Measurements from ENCODE around the gene KLK5.

Gene KLK5

GRCh38 chr19:50978772-50979390 is 26.0 kb upstream of the KLK5 start:
- TF ChIP-seq GATA2 (IDR thresholded peaks at IDR 0.05; ENCODE audit: low read depth, low read length) (no peak), GATA3 (IDR thresholded peaks at IDR 0.05; ENCODE audit: low read depth, low read length) (no peak)

GRCh38 chr19:50977626-50978025 is 24.8 kb upstream of the KLK5 start:
- TF ChIP-seq GATA2 (IDR thresholded peaks at IDR 0.05; ENCODE audit: low read depth, low read length): no peak
- TF ChIP-seq GATA3 (IDR thresholded peaks at IDR 0.05; ENCODE audit: low read depth, low read length): no peak

- no peak for TF ChIP-seq GATA3 (IDR thresholded peaks at IDR 0.05; ENCODE audit: low read depth, low read length)
Measured at GRCh38 chr19:50975766-50976165, 22.9 kb upstream of the KLK5 start.

DNA sequence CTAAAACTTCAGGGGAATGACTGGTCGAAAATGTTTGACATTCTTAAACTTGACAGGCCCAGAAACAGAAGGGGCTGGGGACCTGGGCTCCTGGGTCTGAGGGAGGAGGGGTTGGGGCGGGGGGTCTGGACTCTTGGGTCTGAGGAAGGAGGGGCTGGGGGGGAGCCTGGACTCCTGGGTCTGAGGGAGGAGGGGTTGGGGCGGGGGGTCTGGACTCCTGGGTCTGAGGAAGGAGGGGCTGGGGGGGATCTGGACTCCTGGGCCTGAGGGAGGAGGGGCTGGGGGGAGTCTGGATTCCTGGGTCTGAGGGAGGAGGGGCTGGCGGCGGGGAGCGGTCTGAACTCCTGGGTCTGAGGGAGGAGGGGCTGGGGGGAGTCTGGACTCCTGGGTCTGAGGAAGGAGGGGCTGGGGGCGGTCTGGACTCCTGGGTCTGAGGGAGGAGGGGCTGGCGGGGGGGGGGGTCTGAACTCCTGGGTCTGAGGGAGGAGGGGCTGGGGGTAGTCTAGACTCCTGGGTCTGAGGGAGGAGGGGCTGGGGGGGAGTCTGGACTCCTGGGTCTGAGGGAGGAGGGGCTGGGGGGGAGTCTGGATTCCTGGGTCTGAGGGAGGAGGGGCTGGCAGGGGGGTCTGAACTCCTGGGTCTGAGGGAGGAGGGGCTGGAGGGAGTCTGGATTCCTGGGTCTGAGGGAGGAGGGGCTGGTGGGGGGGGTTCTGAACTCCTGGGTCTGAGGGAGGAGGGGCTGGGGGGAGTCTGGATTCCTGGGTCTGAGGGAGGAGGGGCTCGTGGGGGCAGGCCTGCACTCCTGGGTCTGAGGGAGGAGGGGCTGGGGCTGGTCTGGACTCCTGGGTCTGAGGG is 22.1 kb upstream of the KLK5 start:
- TF ChIP-seq GATA3 (IDR thresholded peaks at IDR 0.05; ENCODE audit: low read depth, low read length): no peak

DNA sequence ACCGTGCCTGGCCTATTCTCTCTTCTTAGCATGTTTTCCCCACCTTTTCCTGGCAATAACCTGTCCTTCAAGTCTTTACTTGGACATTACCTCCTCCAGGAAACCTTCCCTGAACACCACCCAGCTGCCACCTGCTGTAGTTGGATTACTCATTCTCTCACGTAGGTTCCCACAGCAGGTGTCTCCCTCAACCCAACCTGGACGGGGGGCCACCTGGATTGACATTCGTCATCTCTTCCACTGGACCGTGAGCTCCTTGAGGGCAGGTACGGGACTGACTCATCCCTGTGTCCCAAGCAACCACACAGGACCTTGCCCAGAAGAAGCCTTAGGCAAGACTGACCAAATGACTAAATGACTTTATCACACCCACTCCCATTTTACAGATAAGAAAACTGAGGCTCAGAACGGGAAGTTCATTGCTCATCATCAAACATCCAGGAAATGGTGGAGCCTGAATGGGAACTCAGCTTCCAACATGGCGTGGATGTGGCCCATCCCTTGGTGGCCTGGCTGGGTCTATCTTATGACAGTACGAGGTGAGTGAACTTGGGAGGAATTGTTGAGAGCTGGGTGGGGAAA is 20.0 kb upstream of the KLK5 start:
- TF ChIP-seq GATA2 (IDR thresholded peaks at IDR 0.05; ENCODE audit: low read depth, low read length) (no peak), GATA3 (IDR thresholded peaks at IDR 0.05; ENCODE audit: low read depth, low read length) (no peak)

DNA sequence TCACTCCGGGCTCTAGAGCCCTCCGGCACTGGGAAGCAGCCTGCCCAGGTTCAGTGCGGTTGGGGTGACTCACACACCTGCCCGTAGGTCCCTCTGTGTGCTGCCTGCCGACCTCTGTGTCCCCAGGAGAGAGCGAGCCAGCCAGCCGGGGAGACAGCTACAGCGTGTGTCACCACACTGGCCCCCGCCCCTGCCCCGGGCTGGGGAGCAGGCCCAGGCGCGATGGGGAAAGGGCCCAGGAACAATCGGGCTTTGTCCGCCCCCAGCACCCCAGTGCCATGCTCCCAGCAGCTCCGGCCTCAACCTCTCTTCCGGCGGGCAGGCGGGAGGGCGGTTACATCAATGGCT is 16.5 kb upstream of the KLK5 start, which contains the start of gene KLK6:
TSS of gene KLK6 (minus strand) at position 179 of the 348 bp plus-strand sequence. CDS start 1,487 bp downstream, outside the sequence.
- TF ChIP-seq GATA2 (IDR thresholded peaks at IDR 0.05; ENCODE audit: low read depth, low read length): no peak
- TF ChIP-seq GATA3 (IDR thresholded peaks at IDR 0.05; ENCODE audit: low read depth, low read length): no peak

GRCh38 chr19:50968716-50969412 is 16.0 kb upstream of the KLK5 start:
- TF ChIP-seq GATA2 (IDR thresholded peaks at IDR 0.05; ENCODE audit: low read depth, low read length) (no peak), GATA3 (IDR thresholded peaks at IDR 0.05; ENCODE audit: low read depth, low read length) (no peak)

GRCh38 chr19:50967929-50968715 is 15.3 kb upstream of the KLK5 start:
- no peak for TF ChIP-seq GATA3 (IDR thresholded peaks at IDR 0.05; ENCODE audit: low read depth, low read length)
- TF ChIP-seq GATA2 (IDR thresholded peaks at IDR 0.05; ENCODE audit: low read depth, low read length): no peak

GRCh38 chr19:50964266-50964665 is 11.4 kb upstream of the KLK5 start:
- TF ChIP-seq GATA3 (IDR thresholded peaks at IDR 0.05; ENCODE audit: low read depth, low read length) (no peak), GATA2 (IDR thresholded peaks at IDR 0.05; ENCODE audit: low read depth, low read length) (no peak)

GRCh38 chr19:50963381-50963780 is 10.5 kb upstream of the KLK5 start:
- TF ChIP-seq GATA3 (IDR thresholded peaks at IDR 0.05; ENCODE audit: low read depth, low read length) (no peak), GATA2 (IDR thresholded peaks at IDR 0.05; ENCODE audit: low read depth, low read length) (no peak)

- no peak for TF ChIP-seq GATA3 (IDR thresholded peaks at IDR 0.05; ENCODE audit: low read depth, low read length)
- TF ChIP-seq GATA2 (IDR thresholded peaks at IDR 0.05; ENCODE audit: low read depth, low read length): no peak
Measured at GRCh38 chr19:50962245-50962644, 9.4 kb upstream of the KLK5 start.

DNA sequence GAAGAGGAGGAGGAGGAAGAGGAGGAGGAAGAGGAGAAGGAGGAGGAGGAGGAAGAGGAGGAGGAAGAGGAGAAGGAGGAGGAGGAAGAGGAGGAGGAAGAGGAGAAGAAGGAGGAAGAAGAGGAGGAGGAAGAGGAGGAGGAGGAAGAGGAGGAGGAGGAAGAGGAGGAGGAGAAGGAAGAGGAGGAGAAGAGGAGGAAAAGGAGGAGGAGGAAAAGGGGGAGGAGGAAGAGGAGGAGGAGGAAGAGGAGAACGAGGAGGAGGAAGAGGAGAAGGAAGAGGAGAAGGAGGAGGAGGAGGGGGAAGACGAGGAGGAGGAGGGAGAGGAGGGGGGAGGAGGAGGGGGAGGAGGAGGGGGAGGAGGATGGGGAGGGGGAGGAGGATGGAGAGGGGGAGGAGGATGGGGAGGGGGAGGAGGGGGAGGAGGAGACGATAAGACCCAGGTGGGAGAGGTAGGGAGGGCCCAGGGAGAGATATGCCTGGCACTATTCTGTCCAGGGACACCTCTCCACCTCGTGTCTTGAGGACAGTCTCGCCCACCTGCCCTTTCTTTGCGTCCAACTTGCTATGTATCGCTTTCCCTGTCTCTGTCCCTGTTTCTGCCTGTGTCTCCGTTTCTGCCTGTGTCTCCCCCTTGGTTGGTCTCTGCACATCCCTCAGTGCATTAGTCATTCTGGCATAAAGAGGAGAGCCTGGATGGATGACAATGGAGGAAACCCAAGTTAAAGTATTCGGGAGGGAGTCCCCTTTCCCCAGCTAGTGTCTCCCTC is 7.1 kb upstream of the KLK5 start:
- TF ChIP-seq GATA2 (IDR thresholded peaks at IDR 0.05; ENCODE audit: low read depth, low read length) (no peak), GATA3 (IDR thresholded peaks at IDR 0.05; ENCODE audit: low read depth, low read length) (no peak)

- TF ChIP-seq GATA3 (IDR thresholded peaks at IDR 0.05; ENCODE audit: low read depth, low read length): no peak
- no peak for TF ChIP-seq GATA2 (IDR thresholded peaks at IDR 0.05; ENCODE audit: low read depth, low read length)
Measured at GRCh38 chr19:50957587-50957986, 4.7 kb upstream of the KLK5 start.

All from SH-SY5Y (cell line).